T-helper 2 cell treated with Interferon-gamma antibody and Interleukin-4, amounts not matched to agents 100 ng/mL and 5 ng/mL, for 36 hours (primary cell): ENCODE data around the gene TAF4. TPM values are rescaled to one million over a fixed set of nuclear protein-coding genes. Genes with fewer than 3 reads are reported as not detected.
"Not testable (repeated sequence)": the region's sequence is repeated elsewhere in the genome, so short reads cannot be mapped to it uniquely, and the experiment has no call there.

Source experiments
- intact Hi-C: fragments of 100-400 bp; cut with micrococcal nuclease; formaldehyde crosslinking; loops from one replicate; pipeline ENCODE4 v1.15.1; 2023
- total RNA-seq: library from RNA; stranded (reverse); gene quantifications from 2 replicates; pipeline ENCODE4 v1.2.3, GENCODE V29; 2022

The TAF4 gene
- total RNA-seq, 1 donor from 2014 or later: 23.7 TPM

- intact Hi-C loops: no loop called here
Observed at GRCh38 chr20:62079166-62079565, 13.5 kb upstream of the TAF4 start.

DNA sequence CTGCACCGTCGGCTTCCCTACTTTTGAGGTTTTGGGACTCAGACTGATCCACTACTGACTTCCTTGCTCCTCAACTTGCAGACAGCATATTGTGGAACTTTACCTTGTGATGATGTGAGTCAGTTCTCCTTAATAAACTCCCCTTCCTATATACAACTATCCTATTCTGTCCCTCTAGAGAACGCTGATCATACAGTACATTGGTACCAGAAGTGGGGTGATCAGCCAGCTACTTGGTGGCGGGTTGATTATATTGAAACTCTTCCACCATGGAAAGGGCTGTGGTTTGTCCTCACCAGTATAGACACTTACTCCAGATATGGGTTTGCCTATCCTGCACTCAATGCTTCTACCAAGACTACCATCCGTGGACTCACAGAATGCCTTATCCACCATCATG lies 7.6 kb upstream of the TAF4 start:
- intact Hi-C loops: no loop called here

DNA sequence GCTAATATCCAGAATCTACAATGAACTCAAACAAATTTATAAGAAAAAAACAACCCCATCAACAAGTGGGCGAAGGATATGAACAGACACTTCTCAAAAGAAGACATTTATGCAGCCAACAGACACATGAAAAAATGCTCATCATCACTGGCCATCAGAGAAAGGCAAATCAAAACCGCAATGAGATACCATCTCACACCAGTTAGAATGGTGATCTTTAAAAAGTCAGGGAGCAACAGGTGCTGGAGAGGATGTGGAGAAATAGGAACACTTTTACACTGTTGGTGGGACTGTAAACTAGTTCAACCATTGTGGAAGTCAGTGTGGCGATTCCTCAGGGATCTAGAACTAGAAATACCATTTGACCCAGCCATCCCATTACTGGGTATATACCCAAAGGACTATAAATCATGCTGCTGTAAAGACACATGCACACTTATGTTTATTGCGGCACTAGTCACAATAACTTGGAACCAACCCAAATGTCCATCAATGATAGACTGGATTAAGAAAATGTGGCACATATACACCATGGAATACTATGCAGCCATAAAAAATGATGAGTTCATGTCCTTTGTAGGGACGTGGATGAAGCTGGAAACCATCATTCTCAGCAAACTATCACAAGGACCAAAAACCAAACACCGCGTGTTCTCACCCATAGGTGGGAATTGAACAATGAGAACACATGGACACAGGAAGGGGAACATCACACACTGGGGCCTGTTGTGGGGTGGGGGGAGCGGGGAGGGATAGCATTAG lies 6.2 kb upstream of the TAF4 start:
- intact Hi-C loops: not testable (repeated sequence)

- intact Hi-C loops: no loop called here
Observed at GRCh38 chr20:62069741-62070216, 4.1 kb upstream of the TAF4 start.

DNA sequence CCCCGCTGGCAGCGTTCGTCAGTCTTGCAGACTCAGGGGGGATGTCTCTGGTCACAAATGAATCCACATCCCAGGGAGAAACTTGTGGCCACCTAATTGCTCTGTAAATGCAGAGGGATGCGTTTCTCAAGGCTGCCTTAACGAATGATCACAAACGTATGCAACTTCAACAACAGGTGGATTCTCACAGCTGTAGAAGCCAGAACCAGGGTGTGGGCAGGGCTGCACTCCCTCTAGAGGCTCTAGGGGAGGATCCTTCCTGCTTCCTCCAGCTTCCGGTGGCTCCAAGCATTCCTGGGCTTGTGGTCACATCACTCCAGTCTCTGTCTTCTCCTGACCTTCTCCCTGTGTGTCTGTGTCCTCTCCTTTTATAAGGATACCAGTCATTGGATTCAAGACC lies 3.3 kb upstream of the TAF4 start:
- intact Hi-C loops: no loop called here

GRCh38 chr20:62067547-62068260 lies 2.0 kb upstream of the TAF4 start:
- intact Hi-C loops: loop anchor here (2.0 kb wide), 4 partner anchors 75 to 235 kb away; partner anchors contain the start of genes ADRM1, MTG2, OSBPL2 and PSMA7

- intact Hi-C loops: loop anchor here (1.0 to 2.0 kb wide), 5 partner anchors 55 to 236 kb away; partner anchors contain the start of genes ADRM1, LSM14B, MTG2 and OSBPL2
Observed at GRCh38 chr20:62066983-62067433, 1.3 kb upstream of the TAF4 start.

DNA sequence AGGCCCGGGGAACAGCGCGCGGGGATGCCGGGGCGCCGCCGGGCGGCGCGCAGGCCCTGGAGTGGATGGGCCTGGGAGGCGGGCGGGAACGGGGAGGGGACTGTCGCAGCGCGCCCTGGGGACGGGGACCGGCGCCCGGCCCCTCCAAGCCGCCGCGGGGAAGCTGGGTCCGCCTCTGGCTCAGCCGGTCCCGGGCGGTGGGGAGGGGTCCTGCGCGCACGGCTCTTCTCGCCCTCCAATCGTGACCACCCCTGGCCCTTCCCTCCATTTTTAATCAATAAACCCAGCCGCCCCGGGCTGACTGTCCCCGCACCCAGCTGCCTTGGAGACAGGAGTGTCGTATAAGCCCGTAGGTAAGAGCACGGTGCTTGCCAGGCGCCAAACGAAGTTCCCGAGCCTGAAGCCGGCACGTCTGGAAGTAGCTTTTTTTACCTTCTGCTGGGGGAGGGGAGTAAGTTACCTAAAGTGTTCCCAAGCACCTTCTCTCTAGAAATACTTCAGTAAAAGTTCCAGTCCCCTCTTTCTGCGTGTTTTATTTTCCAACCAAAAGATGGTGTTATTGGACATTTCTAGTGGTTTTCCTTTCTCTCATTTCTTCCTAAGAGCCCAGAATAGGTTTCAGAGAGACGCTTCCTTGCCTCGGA lies 780 bp upstream of the TAF4 start:
- intact Hi-C loops: loop anchor here (1.0 to 2.0 kb wide), 5 partner anchors 56 to 236 kb away; partner anchors contain the start of genes ADRM1, LSM14B, MTG2 and OSBPL2

- intact Hi-C loops: no loop called here
Observed at GRCh38 chr20:62064770-62065673, 659 bp downstream of the TAF4 start.

DNA sequence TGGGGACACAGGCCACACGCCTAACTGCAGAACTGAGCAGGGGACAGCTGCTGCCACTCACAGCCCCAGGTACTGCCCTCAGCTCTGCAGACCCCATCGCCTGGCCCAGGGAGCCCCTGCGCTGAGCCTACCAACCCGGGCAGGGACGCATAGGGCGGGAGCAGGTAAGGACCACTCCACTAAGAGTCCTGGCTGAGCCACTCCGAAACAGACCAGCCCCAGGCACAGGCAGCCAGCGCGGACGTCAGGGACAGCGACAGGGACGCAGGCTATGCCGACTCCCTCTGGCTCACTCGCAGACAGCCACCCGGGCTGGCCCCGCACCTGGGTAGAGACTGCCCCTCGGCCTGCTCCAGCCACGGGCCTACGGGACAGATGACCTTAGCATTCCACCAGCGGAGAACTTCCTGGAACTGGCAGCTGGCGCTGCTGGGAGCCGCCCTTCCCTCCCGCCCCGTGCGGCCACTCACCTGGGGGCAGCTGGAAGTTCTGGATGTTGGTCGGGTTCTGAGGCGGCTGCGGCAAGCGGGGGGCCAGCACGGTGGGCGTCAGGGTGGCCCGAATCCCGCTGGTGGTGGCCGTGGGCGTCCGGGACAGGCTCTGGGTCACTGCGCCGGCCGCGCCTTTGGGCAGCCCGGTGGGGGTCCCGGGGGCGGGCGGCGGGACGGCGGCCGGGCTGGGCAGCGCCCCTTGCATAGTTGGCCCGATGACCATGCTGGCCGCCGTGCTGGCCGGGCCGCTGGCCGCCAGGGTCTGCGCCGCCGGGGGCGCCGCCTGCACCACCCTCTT lies 1.5 kb downstream of the TAF4 start:
- intact Hi-C loops: no loop called here

- intact Hi-C loops: no loop called here
Observed at GRCh38 chr20:62063315-62063980, 2.2 kb downstream of the TAF4 start.

GRCh38 chr20:62062661-62063314 lies 2.9 kb downstream of the TAF4 start:
- intact Hi-C loops: no loop called here

DNA sequence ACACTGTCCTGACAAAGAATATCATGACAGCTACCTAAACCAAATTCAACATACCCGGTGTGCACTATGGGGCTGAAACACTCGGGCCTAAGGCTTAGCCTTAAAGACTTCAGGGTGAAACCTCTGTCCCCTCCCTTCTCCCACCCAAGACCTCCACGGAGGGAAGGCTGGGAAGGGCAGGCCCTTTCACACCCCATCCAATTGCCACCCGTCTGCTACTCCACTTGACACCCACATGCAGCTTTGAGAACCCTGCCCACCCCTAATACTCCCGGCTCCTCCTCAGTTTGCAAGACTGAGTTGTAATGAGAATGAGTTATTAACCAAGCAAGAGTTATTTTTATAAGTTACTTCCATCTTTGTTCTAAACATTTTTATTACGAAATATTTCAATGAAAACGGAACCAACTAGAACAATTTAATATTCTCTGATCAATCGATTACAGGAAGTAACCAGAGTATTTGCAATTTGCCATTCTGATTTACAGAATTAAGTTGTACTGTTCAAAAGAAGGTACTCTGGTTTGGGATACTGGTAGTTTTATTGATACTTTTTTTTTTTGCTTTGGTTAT lies 3.7 kb downstream of the TAF4 start:
- intact Hi-C loops: loop anchor here (1.0 kb wide), 1 partner anchor 176 kb away; the partner anchor contains the start of gene OSBPL2

DNA sequence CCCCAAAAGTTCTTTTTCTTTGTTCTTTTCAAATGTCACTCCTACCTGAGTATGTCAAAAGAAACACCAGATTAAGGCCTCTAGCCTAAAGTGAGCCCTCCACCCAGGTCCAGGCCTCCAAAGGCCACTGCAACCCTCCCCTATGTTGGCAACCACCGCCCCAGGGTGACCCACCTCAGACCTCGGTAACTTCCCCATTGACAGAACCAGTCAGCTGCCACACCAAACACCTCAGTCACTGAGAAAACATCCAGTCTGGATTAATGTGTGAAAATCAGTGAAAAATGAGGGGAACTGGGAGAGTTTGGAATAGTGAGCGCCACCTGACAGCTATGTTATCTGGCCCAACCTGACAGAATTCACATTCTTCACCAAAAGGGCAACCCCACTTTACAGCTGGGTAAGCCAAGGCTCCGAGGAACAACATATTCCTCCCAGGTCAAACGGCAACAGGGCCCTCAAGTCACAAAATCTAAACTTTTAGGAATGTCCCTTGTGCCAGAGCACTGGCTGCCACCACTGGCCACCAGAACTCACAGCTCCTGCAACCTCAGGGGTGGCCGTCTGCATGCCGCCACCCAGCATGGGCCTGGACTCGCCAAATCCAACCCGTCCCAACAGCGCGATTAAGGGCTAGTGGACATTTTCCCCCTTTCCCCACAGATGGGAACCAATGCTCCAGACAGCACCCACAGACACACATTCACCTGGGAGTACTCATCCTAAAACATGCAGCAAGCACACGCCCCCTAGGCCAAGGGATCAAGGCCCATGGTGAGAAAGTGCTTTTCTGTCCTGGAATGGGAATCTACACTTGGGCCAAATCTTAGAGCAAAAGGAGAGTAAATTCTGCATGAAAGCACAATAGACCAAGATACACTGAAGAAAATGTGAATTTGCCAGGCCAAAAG lies 4.8 kb downstream of the TAF4 start:
- intact Hi-C loops: loop anchor here (1.0 kb wide), 1 partner anchor 177 kb away; the partner anchor contains the start of gene OSBPL2

DNA sequence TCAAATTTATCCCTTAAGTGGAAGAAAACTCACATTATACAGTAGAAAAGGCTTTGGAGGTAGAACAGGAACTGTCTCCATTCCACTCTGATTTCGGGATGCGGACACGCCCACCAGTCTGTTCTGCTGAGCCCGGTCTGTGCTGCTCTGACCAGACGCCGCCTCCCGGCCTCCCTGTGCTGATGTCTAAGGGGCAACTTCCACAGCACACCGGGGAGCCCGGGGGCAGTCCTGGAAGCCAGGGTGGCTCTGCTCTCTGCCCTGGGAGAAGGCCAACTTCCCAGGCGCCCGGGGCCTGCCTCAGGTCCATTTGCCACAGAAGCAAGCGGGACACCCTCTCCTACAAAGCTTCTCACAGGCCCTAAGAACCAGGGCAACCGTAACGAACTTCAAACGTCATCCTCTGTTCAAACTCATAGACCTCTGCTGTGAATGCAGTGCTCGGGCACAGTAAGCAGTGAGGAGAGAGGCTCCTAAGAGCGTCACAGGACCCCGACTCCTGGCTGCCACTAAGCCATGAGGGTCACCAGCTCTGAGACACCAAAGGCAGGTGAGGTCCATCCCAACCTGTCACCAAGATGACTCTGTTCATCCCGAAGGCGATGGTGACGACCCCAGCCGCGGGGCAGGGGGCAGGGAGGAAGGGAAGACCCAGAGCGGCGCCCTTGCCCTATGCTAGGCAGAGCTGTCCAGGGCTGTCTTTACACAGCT lies 5.6 kb downstream of the TAF4 start:
- intact Hi-C loops: no loop called here

DNA sequence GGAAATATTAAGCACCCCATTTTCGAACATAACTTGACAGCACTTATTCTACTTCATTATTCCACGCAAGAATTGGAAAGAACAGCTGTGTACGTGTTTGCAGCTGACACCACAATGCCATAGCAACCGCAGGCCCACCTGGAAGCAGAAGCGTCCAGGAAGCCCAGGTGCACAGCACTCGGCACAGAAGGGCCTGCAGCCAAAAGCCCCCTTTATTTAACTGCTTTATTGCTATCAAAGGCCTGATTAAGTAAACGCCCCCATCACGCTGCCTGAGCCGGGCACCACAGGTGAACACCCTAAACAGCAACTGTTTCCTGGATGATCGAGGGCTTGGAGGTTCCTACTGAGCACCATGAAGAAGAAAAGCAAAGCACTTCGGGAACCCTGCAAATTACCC lies 6.3 kb downstream of the TAF4 start:
- intact Hi-C loops: no loop called here

- intact Hi-C loops: no loop called here
Observed at GRCh38 chr20:62058941-62059340, 6.7 kb downstream of the TAF4 start.
